ENCODE measurements around the gene ZC3H4. TPM values are rescaled to one million over a fixed set of nuclear protein-coding genes. Genes with fewer than 3 reads are reported as not detected.

ZC3H4 gene
- total RNA-seq, 6 experiments from 2014 or later = 8.3 to 19.1 (median 15.1) TPM

DNA sequence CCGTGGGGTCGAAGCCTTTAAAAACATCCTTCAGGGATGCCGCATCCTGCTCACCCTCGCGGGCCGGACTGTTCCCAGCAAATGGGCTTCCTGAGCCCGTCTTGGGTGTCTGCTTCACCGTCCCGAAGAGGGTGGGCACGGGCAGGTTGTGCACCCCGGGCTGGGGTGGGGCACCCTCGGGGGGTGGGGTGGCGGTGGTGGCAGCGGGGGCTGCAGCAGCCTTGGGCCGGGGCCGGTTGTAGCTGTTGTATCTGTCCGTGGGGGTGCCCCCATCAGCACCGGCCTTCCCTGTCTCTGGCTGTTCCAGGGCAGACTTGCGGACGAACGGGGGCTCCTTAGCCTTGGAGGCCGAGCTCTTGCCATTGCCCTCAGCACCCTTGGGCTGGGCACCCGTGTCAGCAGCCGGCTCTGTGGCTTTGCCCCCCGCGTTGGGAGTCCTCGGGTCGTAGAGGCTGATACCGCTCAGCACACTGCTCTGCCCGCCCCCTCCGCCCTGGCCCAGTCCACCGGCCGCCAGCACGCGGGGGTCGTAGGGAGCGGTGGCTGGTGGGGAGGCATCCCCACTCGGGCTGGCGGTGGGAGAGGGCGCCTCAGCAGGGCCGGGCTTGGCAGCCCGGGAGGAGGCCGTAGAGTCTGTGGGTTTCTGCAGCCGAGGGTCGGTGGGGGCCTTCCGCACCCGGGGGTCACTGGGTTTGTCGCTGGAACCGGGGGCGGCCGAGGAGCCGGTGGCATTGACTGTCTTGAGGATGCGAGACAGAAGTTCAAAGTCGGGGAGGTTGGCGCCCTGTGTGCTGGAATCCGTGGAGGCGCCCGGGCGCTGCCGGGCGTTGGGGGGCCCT is 47.0 kb downstream of the ZC3H4 start:
- DNase-seq = no peak
- TF ChIP-seq, protein P1, sequence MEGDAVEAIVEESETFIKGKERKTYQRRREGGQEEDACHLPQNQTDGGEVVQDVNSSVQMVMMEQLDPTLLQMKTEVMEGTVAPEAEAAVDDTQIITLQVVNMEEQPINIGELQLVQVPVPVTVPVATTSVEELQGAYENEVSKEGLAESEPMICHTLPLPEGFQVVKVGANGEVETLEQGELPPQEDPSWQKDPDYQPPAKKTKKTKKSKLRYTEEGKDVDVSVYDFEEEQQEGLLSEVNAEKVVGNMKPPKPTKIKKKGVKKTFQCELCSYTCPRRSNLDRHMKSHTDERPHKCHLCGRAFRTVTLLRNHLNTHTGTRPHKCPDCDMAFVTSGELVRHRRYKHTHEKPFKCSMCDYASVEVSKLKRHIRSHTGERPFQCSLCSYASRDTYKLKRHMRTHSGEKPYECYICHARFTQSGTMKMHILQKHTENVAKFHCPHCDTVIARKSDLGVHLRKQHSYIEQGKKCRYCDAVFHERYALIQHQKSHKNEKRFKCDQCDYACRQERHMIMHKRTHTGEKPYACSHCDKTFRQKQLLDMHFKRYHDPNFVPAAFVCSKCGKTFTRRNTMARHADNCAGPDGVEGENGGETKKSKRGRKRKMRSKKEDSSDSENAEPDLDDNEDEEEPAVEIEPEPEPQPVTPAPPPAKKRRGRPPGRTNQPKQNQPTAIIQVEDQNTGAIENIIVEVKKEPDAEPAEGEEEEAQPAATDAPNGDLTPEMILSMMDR (IDR thresholded peaks at IDR 0.05) = no peak
- TF ChIP-seq POLR2A (IDR thresholded peaks at IDR 0.05) = no peak
- 88% methylated on average over 6 of the region's 61 CpGs for WGBS (ENCODE audit: insufficient coverage, low coverage, low lambda C conversion rate, missing lambda C conversion rate)
- intact Hi-C loops (cut with DNase I) = no loop called here
- ATAC-seq = peak in 1 of 4 donors; percentile 6
- Histone ChIP-seq H3K4me3 (no peak overlapping the region), H3K9me3 (no peaks in the 10 kb centered on the region), H3K27ac (no peak overlapping the region), H3K4me1 (no peaks in the 10 kb centered on the region), H3K27me3 (no peaks in the 10 kb centered on the region), H3K36me3 (peaks cover 0 to 53% (median 24%) of the 10 kb centered on the region in 4 donors)

DNA sequence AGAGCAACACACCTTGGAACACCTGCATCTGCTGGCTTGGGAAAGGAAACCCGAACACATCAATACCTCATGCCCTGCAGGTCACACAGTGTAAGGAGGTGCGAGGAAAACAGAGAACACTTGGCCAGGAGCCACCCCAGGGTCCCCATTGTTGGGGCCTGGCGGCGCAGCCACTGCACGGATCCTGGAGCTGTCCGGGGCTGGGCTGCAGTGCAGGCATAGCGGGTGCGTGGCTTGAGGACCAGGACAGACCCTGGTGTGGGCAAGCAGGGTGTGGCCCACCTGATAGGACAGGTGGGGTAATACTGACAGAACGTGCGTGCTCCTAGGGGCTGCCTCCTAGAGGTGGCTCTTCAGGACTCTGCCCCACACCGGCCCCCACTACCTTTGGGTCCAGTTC is 48.3 kb downstream of the ZC3H4 start:
- Histone ChIP-seq H3K27me3 (no peaks in the 10 kb centered on the region), H3K4me1 (no peaks in the 10 kb centered on the region), H3K4me3 (no peak overlapping the region), H3K27ac (no peak overlapping the region), H3K9me3 (no peaks in the 10 kb centered on the region), H3K36me3 (peaks cover 0 to 42% (median 19%) of the 10 kb centered on the region in 4 donors)
- intact Hi-C loops (cut with DNase I) = no loop called here
- ATAC-seq (peak in 2 of 4 donors; percentile 16 to 20), DNase-seq (no peak)
- 100% methylated on average over 2 of the region's 11 CpGs for WGBS (ENCODE audit: insufficient coverage, low coverage, low lambda C conversion rate, missing lambda C conversion rate)
- TF ChIP-seq POLR2A (IDR thresholded peaks at IDR 0.05) = no peak
- TF ChIP-seq, protein P1 (IDR thresholded peaks at IDR 0.05) = no peak

DNA sequence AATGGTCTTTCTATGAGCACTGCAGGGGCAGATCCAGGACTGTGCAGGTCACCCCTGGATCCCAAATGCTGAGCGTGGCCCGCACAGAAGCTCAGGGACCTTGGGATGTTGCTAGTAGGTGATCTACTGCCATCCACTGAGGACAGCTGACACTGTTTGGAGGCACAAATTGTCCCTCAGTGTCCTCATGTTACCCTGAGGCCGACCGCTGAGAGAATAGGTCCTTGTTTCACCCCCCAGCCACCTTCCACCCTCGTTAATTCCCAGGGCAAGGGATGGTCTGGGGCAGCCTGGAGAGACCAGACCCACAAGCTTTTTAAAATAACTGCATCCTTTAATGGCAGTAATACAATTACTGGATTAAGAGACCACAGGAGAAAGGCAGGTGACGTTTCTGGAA is 49.7 kb downstream of the ZC3H4 start:
- intact Hi-C loops (cut with DNase I) = no loop called here
- H3K27ac ChIP-seq = no peak overlapping the region
- no peak overlapping the region for H3K4me3 ChIP-seq
- TF ChIP-seq, protein P1 (IDR thresholded peaks at IDR 0.05) = no peak
- TF ChIP-seq POLR2A (IDR thresholded peaks at IDR 0.05) = no peak
- 80% methylated on average over 3 of the region's 6 CpGs for WGBS (ENCODE audit: insufficient coverage, low coverage, low lambda C conversion rate, missing lambda C conversion rate)
- DNase-seq = no peak
- peaks cover 0 to 28% (median 14%) of the 10 kb centered on the region in 4 donors for H3K36me3 ChIP-seq
- no peak for ATAC-seq
- H3K27me3 ChIP-seq = no peaks in the 10 kb centered on the region
- no peaks in the 10 kb centered on the region for H3K9me3 ChIP-seq
- H3K4me1 ChIP-seq = peaks cover 0 to 4% (median 0%) of the 10 kb centered on the region in 4 donors

DNA sequence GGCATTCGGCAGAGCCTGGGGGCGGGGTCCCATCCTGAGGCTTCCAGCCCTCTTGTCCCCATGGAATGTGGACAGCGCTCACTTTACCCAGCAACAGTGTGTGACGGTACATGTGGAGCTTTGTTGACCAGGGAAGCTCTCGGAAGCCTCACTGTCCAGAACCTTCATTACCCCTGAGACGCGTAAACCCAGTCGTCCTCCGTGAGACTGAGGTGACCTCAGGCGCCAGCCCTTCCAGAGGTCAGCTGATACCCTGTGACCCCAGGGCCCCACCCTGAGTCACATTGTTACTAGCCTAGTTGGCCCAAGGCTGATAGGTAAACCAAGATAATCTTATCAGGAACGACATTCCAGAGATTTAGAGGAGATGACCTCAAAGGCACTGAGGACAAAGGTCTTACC is 55.0 kb downstream of the ZC3H4 start:
- TF ChIP-seq, protein P1 (IDR thresholded peaks at IDR 0.05) = no peak
- TF ChIP-seq POLR2A (IDR thresholded peaks at IDR 0.05) = no peak
- ATAC-seq (peak in 2 of 4 donors; percentile 31 to 38), DNase-seq (no peak)
- Histone ChIP-seq H3K4me1 (peaks cover 0 to 8% (median 0%) of the 10 kb centered on the region in 4 donors), H3K4me3 (no peak overlapping the region), H3K27me3 (no peaks in the 10 kb centered on the region), H3K9me3 (no peaks in the 10 kb centered on the region), H3K36me3 (no peaks in the 10 kb centered on the region), H3K27ac (no peak overlapping the region)
- intact Hi-C loops (cut with DNase I) = no loop called here
- 39% methylated on average over 8 of the region's 11 CpGs for WGBS (ENCODE audit: insufficient coverage, low coverage, low lambda C conversion rate, missing lambda C conversion rate)
